ACC112 (cell line): ENCODE results near the gene TMEM218.

Experiments used
- H2AFZ ChIP-seq: fragments of 200-600 bp; sonication (generic); one replicate; pipeline ENCODE4 v1.6.0; 2017; ENCODE audit warnings: antibody characterized with exemption, low read length; ENCODE audit not compliant: unreplicated experiment
- H3K27ac ChIP-seq: fragments of 200-600 bp; sonication (generic); 2 replicates; pipeline ENCODE4 v1.5.1; 2014; ENCODE audit warnings: low read depth, mild to moderate bottlenecking, antibody characterized with exemption, low read length, moderate library complexity
- H3K27me3 ChIP-seq: fragments of 200-600 bp; sonication (generic); 2 replicates; pipeline ENCODE4 v1.6.1; 2014; ENCODE audit warnings: mild to moderate bottlenecking, antibody characterized with exemption, low read length, moderate library complexity, mixed read lengths; ENCODE audit not compliant: insufficient read depth
- H3K36me3 ChIP-seq: fragments of 200-600 bp; sonication (generic); 2 replicates; pipeline ENCODE4 v1.6.1; 2016; ENCODE audit warnings: mild to moderate bottlenecking, antibody characterized with exemption, low read length, moderate library complexity, mixed read lengths; ENCODE audit not compliant: insufficient read depth
- H3K4me1 ChIP-seq: fragments of 200-600 bp; sonication (generic); one replicate; pipeline ENCODE4 v1.6.1; 2016; ENCODE audit warnings: low read length, mixed read lengths; ENCODE audit not compliant: insufficient read depth, unreplicated experiment, control insufficient read depth
- H3K4me3 ChIP-seq: fragments of 200-600 bp; sonication (generic); 2 replicates; pipeline ENCODE4 v1.5.1; 2014; ENCODE audit warnings: mild to moderate bottlenecking, low read depth, low read length
- H3K79me2 ChIP-seq: fragments of 200-600 bp; sonication (generic); one replicate; pipeline ENCODE4 v1.6.0; 2016; ENCODE audit warnings: low read length; ENCODE audit not compliant: control insufficient read depth, unreplicated experiment, insufficient read depth

The TMEM218 gene

GRCh38 chr11:125129316-125129993 is 18.0 kb upstream of the TMEM218 start:
- Histone ChIP-seq H3K27me3 (peaks cover 16% of the 10 kb centered on the region; the same call in 1 of the 2 replicates), H2AFZ (peak overlapping the region; percentile 55)

GRCh38 chr11:125128450-125128849 is 17.0 kb upstream of the TMEM218 start:
- H3K36me3 ChIP-seq, result no peaks in the 10 kb centered on the region
- H2AFZ ChIP-seq, result no peak overlapping the region
- peaks cover 9% of the 10 kb centered on the region; the same call in 1 of the 2 replicates for H3K27me3 ChIP-seq
- no peaks in the 10 kb centered on the region for H3K79me2 ChIP-seq
- no peak overlapping the region for H3K27ac ChIP-seq
- peaks cover 6% of the 10 kb centered on the region for H3K4me1 ChIP-seq
- H3K4me3 ChIP-seq, result no peak overlapping the region

More at GRCh38 chr11:125129316-125129993, 18.0 kb upstream of the TMEM218 start:
- Histone ChIP-seq H3K27ac (no peak overlapping the region), H3K36me3 (no peaks in the 10 kb centered on the region), H3K4me1 (no peaks in the 10 kb centered on the region), H3K4me3 (no peak overlapping the region), H3K79me2 (no peaks in the 10 kb centered on the region)

GRCh38 chr11:125124618-125124992 is 13.2 kb upstream of the TMEM218 start:
- H2AFZ ChIP-seq, result no peak overlapping the region
- no peak overlapping the region for H3K4me3 ChIP-seq
- H3K27me3 ChIP-seq, result peaks cover 9% of the 10 kb centered on the region; the same call in 1 of the 2 replicates
- H3K79me2 ChIP-seq, result no peaks in the 10 kb centered on the region
- H3K36me3 ChIP-seq, result no peaks in the 10 kb centered on the region
- H3K27ac ChIP-seq, result no peak overlapping the region
- peaks cover 6% of the 10 kb centered on the region for H3K4me1 ChIP-seq

- Histone ChIP-seq H3K36me3 (no peaks in the 10 kb centered on the region), H3K79me2 (no peaks in the 10 kb centered on the region), H3K27ac (no peak overlapping the region), H2AFZ (peak overlapping the region; percentile 63), H3K4me3 (no peak overlapping the region), H3K4me1 (peaks cover 6% of the 10 kb centered on the region), H3K27me3 (peaks cover 9% of the 10 kb centered on the region; the same call in 1 of the 2 replicates)
Measured at GRCh38 chr11:125123947-125124617, 12.7 kb upstream of the TMEM218 start.

- no peaks in the 10 kb centered on the region for H3K36me3 ChIP-seq
- no peak overlapping the region for H3K27ac ChIP-seq
- H2AFZ ChIP-seq, result peak overlapping the region; percentile 63
- H3K4me1 ChIP-seq, result peaks cover 6% of the 10 kb centered on the region
- peaks cover 9% of the 10 kb centered on the region; the same call in 1 of the 2 replicates for H3K27me3 ChIP-seq
- no peak overlapping the region for H3K4me3 ChIP-seq
- no peaks in the 10 kb centered on the region for H3K79me2 ChIP-seq
Measured at GRCh38 chr11:125123194-125123946, 11.9 kb upstream of the TMEM218 start.

- Histone ChIP-seq H3K79me2 (no peaks in the 10 kb centered on the region), H3K27ac (no peak overlapping the region), H3K27me3 (peaks cover 4% of the 10 kb centered on the region; the same call in 1 of the 2 replicates), H3K36me3 (no peaks in the 10 kb centered on the region), H3K4me3 (no peak overlapping the region), H2AFZ (no peak overlapping the region), H3K4me1 (no peaks in the 10 kb centered on the region)
Measured at GRCh38 chr11:125117429-125117828, 6.0 kb upstream of the TMEM218 start.

- peaks cover 5% of the 10 kb centered on the region for H3K79me2 ChIP-seq
- H3K4me3 ChIP-seq, result no peak overlapping the region
- H3K27ac ChIP-seq, result no peak overlapping the region
- H3K4me1 ChIP-seq, result peaks cover 5% of the 10 kb centered on the region
- no peak overlapping the region for H2AFZ ChIP-seq
- H3K27me3 ChIP-seq, result peaks cover 4% of the 10 kb centered on the region; the same call in 1 of the 2 replicates
- H3K36me3 ChIP-seq, result no peaks in the 10 kb centered on the region
Measured at GRCh38 chr11:125114518-125114917, 3.1 kb upstream of the TMEM218 start.

GRCh38 chr11:125112208-125112604 is 780 bp upstream of the TMEM218 start:
- Histone ChIP-seq H3K27ac (no peak overlapping the region), H3K36me3 (no peaks in the 10 kb centered on the region), H3K27me3 (no peaks in the 10 kb centered on the region; the same call in 1 of the 2 replicates), H3K79me2 (peaks cover 5% of the 10 kb centered on the region), H3K4me3 (peak overlapping the region; percentile 89), H2AFZ (peak overlapping the region; percentile 95), H3K4me1 (peaks cover 5% of the 10 kb centered on the region)

- no peaks in the 10 kb centered on the region for H3K27me3 ChIP-seq
- H2AFZ ChIP-seq, result peak overlapping the region; percentile 55
- H3K79me2 ChIP-seq, result peaks cover 5% of the 10 kb centered on the region
- peaks cover 5% of the 10 kb centered on the region for H3K4me1 ChIP-seq
- no peak overlapping the region for H3K27ac ChIP-seq
- no peaks in the 10 kb centered on the region for H3K36me3 ChIP-seq
- H3K4me3 ChIP-seq, result peak overlapping the region; percentile 89
Measured at GRCh38 chr11:125111001-125111342, 454 bp downstream of the TMEM218 start.

- Histone ChIP-seq H3K27me3 (no peaks in the 10 kb centered on the region), H3K27ac (no peak overlapping the region), H3K36me3 (no peaks in the 10 kb centered on the region), H3K4me1 (peaks cover 5% of the 10 kb centered on the region), H3K79me2 (peaks cover 5% of the 10 kb centered on the region), H2AFZ (peak overlapping the region; percentile 55), H3K4me3 (peak overlapping the region; percentile 89)
Measured at GRCh38 chr11:125110506-125110905, 920 bp downstream of the TMEM218 start.
